LoVo (cell line): Measurements from ENCODE around the gene CHERP.
"Not testable (repeated sequence)": the region's sequence is repeated elsewhere in the genome, so short reads cannot be mapped to it uniquely, and the experiment has no call there.

Experiments used
- DNase-seq: peaks from one replicate; pipeline ENCODE4 v3.0.0-alpha.2; 2016; ENCODE audit warnings: low spot score

Gene CHERP

DNA sequence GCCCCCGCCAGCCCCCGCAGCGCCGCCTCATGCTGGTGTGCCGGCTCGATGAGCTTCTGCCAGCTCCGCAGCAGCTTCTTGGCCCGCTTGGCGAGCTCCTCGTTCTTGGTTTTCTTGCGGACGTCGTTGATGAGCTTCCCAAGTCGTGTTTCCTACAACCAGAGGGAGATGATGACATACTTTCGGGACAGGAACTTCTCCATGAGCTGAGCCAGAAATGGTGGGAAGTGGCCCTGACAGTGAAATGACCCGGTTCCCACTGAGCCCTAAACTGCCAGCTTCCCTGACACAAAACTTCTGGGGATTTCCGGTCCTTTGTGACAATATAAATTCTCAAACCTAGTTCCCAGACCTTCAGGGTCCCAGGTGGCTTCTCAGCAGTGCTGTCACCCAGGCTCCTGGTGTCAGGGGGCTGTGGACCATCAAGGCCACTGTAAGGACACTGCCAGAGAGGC is 35.3 kb upstream of the CHERP start:
- no peak for DNase-seq

DNA sequence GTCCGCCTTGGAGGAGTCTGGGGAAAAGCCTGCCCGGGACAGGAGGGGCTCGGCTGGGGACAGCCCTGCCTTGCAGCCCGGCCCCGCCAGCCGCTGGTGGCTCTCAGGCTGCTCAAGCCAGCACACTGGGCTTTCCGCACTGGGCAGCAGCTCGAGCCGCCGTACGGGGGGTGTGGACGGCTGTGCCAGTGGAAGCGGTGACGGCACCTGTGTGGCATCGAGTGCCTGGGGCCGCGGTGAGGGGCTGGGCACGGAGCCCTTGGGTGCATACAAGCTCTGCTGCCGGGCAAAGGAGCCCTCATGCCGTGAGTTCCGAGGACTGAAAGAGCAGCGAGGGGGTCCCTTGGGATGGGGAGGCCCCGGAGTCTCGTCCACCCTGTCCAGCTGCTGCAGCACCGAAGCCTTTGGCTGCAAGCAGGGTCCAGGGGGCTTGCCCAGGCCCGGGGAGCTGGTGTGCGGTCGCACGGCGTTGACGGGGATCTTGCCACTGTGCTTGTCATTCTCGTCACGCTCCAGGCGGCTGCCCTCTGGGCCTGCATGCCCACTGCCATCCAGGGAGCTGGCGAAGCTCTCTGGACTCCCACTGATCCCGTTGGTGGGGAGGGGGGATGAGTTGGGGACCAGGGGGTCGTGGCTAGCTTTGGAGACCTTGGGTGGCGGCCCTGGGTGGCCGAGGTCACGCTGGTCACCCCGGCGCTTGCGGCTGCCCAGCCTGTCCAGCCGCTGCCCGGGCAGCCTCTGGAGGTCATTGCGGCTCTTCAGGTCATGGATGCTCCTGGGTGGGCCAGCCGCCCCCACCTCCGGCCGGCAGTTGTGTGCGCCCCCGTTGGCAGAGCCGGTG is 34.7 kb upstream of the CHERP start:
- DNase-seq, result no peak

DNA sequence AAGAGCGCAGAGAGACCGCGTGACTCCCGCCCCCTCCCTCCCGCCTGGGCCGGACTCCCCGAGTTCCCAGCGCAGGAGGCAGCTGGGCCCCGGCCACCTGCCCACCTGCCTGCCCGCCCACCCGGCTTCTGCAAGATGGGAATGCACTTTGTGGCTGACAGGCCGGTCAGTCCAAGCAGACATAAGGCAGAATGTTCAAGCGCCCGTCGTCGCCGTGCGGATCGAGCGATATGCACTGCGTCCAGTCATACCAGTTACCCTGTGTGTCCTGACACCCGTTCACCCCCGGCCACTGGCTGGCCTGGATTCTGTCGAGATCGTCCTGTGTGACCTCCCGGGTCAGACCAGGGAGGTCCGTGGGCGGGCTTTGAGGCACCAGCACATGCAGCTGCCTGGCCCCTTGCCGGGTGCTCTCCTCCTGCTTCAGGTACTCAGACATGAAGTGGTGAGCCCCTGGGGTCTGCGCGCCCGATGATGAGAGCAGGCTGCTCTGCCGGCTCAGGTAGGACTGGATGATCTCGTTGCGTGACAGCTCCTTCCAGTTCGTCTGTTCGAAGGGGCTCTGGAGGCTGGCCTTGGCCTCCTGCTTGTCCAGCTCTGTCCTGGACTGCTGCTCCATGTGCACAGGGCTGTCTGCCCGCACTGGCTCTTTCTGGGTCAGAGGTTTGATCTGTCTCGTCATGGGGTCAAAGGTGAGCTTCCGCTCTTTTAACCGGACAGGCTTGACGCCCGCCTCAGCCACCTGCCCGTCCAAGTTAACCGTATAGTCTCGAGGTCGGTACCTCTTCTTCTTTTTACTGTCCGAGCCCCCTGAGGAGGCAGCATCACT is 33.8 kb upstream of the CHERP start:
- DNase-seq, result no peak

DNA sequence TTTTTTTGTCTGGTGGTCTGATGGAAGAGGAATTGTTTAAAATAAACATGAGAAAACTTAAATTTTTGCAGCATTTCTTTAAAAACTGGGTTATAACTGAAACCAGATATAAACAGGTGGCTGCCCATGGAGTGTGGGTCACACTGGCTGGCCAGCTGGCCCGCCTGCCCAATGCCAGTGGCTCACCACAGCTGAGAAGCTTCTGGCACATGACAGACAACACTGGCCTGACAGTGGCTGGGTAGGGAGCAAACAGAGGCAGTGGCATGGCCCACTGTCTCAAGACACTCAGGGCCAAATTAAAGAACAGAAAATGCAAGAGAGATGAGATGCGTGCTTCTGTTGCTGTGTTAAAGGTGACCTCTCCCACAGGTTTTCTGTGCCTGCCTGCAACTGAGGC is 33.0 kb upstream of the CHERP start:
- DNase-seq, result no peak

DNA sequence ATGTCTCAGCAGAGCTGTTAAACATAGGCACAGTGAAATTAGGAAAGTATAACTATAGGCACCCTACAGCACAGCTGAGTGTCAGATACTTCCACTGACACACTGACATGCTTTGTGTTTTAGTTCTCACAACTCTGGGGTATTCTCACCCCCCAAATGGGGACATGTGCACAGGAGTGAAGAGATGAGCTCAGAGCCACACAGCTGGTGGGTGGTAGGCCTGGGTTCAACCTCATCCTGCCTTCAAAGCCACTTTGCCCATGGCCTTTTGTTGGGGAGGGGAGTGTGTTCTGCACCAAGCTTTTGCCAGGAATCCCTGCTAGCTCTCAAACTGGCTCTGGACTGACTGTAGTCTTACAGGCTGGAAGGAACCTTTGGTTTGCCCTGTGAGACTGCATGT is 31.7 kb upstream of the CHERP start:
- DNase-seq, result no peak

DNA sequence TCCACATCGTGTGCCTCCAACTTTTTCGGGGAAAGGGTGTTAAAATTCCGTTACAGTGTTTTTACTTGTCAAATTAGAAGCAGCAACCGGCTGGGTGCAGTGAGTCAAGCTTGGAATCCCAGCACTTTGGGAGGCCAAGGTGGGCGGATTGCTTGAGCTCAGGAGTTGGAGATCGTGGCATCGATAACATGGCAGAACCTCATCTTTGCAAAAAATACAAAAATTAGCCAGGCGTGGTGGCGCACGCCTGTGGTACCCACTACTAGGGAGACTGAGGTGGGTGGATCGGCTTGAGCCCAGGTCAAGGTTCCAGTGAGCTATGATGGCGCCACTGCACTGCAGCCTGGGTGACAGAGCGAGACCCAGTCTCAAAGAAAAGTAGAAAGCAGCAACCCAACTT is 31.1 kb upstream of the CHERP start:
- DNase-seq, result no peak

DNA sequence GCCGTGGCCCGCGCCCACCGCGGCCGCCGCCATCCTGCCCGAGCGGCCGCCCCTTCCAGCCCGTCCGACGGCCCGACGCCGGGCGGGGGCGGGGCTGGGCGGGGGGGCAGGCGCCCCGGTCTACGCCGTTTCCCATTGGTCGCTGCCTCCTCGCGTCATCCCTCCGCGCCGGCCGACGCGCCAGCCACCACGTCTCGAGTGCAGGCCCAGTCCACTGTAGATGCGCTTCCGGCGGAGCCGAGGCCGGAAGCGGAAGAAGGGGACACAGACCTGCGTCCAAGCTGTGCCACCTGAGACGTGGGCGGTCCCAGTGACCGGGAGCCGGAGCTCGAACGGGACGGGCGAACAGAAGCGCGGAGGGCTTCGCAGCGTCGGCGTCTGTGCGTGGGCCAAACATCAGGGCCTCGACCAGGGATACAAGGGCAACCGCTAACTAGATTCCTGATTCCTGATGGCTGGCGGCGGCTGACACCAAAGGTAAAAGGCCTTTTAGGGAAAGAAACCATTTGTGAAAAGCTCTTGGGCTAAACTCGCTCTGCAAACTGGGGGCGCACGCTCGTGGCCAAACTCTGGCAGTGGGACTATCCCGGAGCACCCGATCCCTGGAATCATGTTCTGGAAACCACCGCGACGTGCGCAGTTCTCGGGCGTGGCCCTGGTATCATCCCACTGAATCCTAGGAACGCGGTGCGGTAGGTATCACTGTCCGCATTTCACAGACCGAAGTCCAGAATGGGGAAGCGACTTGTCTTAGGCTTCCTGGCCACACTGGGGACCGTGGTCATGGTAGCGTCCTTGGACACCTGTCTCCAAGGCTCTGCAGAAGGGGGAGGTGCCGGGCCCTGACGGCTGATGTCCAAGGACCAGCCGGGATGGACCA is 30.3 kb upstream of the CHERP start, which contains the start of gene SLC35E1:
Gene SLC35E1 (minus strand): TSS at position 84 of the 880 bp plus-strand sequence. CDS start 51 bp downstream, at position 33.
- peak; percentile 97 for DNase-seq

DNA sequence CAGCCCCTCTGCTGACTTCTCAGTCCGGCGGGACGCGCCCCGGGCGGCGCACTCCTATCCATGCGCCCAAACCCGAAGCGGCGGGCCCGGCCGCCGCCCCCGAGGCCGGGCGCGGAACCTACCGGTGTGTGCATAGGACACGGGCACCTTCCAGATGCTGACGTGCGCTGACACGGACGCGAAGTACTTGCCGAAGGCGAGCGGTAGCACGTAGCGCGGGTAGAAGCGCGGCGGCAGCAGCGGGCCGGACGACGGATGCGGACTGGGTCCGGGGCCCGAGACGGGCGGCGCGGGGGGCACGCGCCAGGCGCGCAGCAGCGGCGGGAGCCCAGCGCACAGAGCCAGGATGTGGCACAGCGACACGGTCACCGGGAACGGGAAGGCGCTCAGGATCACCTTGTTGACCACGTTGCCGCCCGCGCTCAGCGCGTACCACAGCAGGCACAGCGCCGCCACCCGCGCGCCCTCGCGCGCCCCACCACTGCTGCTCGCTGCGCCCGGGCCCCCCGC is 29.6 kb upstream of the CHERP start:
- peak; percentile 5 for DNase-seq

DNA sequence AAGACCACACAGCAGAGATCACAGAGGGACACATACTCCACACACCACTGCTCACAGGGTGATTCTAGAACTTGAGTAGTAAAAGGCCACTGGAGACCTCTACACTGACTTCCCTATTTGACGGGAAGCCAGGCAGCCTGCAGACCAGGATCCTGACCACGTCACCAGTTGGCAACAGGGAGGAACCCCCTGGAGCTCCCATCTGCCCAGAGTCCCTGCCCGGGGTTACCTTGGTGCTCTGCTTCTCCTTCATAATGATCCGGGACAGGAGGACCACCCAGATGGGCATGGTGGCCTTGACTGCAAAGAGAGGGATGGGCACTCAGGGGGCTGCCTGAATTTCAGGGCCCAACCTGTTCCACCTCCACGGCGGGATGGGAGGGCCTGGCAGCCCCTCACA is 29.0 kb upstream of the CHERP start:
- peak; percentile 13 for DNase-seq

DNA sequence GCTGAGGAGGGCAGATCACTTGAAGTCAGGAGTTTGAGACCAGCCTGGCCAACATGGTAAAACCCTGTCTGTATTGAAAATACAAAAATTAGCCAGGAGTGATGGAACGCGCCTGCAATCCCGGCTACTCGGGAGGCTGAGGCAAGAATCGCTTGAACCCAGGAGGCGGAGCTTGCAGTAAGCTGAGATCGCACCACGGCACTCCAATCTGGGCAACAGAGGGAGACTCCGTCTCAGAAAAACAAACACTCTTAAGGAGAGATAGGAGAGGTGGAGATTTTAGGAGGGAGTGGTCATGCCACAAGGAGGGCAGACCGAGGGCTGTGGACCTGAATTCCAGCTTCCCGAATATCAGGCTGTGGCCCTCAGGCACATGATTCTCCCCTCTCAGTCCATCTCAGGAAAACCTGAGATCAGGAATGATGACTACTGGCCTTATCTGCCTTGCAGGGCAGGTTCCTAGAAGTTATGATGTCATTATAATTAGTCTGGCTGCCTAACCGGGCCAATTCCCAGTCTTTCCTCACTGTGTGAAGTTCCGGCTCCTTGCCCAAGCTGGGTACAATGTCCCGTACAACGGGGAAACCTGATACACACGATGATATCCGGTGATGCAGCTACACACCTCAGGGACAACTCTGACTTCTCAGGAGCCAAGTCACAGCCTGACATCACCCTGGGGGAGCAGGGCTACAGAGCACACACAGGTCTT is 27.5 kb upstream of the CHERP start:
- no peak for DNase-seq

DNA sequence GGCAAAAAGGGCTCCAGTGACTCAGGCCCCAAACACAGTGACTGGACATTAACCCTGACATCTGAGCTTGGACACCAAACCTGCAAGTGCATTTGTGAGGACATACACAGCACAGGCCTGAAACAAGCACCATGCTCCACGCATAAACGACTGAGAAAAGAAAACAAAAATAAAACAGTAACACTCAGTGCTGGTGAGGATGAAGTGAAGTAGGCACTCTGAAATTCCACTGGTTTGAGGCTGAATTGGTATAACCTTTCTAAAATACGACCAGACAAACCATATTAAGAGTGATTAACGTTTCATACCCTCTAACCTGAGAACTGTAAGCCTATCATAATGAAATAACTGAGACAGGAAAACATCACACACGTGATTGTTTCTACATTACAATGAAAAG is 24.5 kb upstream of the CHERP start:
- DNase-seq, result no peak

DNA sequence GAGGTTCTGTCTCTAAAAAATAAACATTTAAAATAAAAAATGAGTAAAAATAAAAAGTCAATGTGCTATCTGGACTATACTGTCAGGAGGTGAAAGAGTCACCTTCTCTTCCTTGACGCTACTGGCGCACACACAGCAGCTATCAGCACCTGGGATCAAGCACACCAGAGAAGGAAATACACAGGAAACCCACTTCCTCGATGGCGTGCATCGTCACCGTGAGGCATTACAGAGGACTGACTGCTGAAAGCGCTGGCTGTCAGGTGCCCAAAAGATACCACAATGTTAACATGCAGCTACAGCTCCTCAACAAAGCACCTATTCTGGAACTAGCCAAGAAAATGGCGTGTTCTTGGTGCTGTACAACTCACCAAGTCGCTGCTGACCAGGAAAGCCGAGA is 23.9 kb upstream of the CHERP start:
- no peak for DNase-seq

DNA sequence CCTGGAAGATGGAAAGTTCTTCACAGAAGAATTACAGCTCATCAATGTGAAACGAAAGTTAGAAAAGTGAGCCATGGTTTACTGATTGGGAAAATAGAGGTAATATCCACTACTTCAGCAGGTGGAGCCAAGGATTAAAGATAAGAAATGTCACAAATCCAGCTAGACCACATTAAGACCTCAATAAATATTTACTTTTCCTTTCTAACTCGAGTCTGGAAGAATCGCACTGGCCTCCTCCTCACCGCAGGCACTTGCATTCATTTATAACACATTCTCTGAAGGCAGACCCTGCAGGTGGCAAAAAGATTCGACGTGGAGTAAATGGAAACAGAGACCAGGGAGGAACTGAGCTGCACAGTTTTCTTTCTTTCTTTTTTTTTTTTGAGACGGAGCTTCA is 22.6 kb upstream of the CHERP start:
- DNase-seq, result no peak

DNA sequence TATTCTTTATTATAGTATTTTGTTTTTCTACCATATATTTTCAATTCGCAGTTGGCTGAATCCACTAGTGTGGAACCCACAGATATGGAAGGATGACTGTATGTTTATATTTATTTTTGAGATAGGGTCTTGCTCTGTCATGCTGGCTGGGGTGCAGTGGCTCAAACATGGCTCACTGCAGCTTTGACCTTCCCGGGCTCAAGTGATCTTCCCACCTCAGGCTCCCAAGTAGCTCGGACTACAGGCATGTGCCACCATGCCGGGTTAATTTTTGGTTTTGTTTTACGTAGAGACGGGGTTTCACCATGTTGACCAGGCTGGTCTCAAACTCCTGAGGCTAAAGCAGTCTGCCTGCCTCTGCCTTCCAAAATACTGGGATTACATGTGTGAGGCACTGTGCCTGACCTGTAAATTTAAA is 20.4 kb upstream of the CHERP start:
- DNase-seq, result no peak

DNA sequence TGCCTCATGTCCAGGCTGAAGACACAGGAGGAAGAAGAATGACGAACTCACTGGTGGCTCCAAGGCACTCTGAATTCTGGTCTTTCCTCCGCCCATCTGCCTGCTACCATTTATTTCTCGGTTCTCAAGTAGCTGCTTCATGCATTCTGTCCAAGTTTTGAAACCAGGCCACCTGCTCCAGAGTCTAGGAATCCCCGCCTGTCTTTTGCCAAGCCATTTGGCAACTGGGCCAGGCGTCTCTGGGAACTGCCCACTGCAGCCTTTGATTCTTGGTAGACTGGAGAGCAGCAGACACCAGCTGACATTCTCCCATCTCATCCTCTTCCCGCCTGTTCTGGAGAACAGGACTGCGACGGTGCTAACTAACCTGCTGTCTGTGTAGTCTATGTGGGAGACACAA is 19.1 kb upstream of the CHERP start:
- no peak for DNase-seq

DNA sequence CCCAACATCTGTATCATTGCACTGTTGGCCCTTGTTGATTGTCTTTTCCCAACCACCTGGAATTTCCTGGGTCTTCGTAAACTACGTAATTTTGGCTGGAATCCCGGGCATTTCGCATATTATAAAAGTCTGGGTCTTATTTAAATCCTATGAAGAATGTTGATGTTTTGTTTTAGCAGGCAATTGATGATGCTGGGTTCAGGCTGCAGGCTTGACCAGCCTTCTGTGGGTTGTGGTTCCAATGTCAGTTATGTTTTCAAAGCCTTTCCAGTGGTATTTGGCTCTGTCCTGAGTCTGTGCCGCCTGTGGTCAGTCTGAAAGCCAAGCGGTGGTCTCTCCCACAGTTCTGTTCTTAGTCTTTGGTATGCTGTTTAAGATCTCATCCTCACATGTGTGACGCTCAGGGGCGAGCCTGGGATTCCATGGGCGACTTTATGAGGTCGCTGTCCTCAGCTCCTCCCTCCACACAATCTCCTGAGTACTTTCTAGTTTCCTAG is 17.6 kb upstream of the CHERP start:
- no peak for DNase-seq

DNA sequence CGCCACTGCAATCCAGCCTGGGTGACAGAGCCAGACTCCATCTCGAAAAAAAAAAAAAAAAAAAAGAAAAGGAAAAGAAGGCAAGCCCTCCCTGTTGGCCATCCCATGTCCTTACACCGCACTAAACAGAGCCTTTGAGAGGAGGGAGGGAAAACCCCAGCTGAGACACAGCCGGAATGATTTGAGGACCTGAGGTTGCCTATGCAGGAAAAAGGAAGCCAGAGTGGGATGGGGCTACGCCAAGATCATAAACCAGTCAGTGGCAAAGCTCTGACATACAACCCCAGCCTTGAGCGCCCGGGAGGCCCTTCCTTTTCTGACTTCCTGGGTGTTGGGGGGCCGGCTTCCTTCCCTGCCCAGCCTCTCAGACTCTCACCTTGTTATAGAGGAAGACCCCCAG is 12.5 kb upstream of the CHERP start:
- DNase-seq, result no peak

DNA sequence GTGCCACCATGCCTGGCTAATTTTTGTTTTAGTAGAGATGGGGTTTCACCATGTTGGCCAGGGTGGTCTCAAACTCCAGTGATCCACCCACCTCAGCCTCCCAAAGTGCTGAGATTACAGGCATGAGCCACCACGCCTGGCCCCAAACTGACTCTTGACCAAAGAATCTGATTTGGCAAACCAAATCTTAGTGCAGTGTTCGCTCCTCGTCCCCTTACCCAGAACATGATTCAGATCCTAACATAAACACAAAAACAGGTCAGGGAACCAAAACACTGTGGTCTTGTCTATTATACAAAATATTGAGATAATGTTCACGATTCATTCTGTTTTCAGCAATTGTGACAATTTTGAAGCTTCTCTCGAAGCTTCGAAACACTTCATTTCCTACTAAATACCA is 9.7 kb upstream of the CHERP start:
- DNase-seq, result not testable (repeated sequence)

DNA sequence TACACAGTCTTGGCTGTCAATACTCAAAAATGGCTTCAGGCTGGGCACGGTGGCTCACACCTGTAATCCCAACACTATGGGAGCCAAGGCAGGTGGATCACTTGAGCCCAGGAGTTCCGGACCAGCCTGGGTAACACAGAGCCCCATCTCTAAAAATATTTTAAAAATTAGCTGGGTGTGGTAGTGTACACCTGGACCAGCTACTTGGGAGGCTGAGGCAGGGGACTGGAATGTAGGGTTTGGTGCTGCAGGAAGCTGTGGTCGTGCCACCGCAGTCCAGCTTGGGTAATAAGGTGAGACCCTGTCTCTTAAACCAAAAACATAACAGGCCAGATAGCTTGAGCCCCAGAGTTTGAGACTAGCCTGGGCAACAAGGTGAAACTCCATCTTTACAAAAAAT is 6.7 kb upstream of the CHERP start:
- DNase-seq, result no peak

DNA sequence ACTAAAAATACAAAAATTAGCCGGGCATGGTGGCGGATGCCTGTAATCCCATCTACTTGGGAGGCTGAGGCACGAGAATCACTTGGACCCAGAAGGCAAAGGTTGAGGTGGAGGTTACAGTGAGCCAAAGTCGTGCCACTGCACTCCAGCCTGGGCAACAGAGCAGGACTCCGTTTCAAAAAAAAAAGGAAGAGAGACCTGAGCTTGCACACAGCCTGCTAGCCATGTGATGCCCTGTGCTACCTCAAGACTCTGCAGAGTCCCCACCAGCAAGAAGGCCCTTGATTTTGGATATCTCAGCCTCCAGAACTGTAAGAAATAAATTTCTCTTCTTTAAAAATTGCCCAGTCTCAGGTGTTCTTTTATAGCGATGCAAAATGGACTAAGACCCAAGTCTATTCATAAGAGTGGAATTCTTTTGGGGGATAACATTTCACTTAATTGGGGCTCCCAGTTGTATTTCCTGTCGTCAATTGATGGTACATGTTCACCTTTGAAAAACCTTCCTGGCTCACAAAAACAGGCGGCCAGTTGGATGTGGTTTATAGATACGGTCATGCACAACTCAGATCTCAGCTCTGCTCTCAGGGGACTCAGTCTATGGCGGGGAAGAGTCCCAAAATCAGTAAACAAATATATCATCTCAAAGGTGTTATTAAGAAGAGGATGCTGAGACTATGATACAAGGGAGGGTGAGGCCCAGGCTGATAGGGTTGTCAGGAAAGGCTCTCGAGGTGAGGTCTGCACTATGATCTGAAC is 2.4 kb upstream of the CHERP start:
- DNase-seq, result no peak
